Embryonic facial prominence (tissue), 1 donor: ENCODE data around the gene CELF5.
"Not testable (repeated sequence)": the region's sequence is repeated elsewhere in the genome, so short reads cannot be mapped to it uniquely, and the experiment has no call there.

Source experiments
- DNase-seq: peaks from one replicate; pipeline ENCODE4 v3.0.0-alpha.2; 2016; ENCODE audit errors: extremely low spot score

Gene CELF5

DNA sequence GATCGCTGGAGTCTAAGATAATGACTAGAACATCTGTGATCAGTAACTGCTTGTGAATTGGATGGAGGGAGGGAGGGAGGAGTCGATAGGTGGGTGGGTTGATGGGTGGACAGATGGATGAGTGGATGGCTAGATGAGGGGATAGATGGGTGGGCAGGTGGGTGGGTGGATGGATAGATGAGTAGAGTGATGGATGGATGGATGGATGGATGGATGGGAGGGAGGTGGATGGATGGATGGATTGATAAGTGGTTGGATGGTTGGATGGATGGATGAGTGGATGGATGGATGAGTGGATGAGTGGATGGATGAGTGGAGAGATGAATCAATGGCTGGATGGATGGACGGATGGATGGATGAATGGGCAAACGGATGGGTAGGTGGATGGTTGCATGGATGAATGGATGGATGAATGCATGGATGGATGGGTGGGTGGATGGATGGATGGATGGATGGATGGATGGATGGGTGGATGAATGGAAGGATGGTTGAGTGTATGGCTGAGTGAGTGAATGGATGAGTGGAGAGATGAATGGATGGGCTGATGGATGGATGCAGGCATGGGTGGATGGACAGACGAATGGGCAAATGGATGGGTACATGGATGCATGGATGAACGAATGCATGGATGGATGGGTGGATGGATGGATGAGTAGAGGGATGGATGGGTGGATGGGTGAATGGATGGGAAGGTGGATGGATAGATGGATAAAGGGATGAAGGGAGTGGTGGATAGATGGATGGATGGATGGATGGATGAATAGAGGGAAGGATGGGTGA, 97.9 kb downstream of the CELF5 start:
- DNase-seq = no peak

GRCh38 chr19:3323026-3323425, 98.6 kb downstream of the CELF5 start:
- DNase-seq = no peak

DNA sequence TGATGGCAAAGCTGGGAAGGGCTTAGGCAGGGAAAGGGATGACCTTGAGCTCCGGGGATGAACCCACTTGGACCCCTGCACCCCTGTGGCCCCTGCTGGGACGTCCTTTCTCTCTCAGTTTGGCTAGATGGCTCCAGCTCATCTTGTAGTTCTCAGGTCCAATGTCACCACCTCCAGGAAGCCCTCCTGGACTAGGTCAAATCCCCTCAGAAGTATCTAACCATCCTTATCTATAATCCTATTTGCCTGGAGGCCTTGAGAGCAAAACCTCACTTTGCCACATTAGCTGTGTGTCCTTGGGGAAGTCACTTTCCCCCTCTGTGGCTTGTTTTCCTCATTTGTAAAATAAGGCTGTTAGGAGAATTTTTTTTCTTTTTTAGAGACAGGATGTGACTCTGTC, 99.2 kb downstream of the CELF5 start:
- DNase-seq = no peak

DNA sequence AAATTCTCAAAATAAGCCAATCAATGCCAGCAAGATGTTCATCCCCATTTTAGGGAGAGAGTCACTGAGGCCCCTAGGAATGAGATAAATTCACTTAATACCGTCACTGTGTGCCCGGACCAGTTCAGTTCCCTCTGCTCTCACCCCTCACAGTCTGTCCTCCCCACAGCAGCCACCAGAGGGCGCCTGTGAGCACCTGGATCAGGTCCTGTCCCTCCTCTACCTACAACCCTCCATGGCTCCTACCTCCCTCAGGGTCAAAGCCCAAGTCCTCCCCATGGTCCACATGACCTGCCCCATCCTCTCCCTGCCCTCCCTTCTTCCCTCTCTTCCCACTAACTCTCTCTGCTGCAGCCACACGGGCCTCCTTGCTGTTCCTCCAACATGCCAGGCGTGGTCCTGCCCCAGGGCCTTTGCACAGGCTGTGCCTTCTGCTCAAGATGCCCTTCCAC, 100.0 kb downstream of the CELF5 start:
- DNase-seq = no peak

DNA sequence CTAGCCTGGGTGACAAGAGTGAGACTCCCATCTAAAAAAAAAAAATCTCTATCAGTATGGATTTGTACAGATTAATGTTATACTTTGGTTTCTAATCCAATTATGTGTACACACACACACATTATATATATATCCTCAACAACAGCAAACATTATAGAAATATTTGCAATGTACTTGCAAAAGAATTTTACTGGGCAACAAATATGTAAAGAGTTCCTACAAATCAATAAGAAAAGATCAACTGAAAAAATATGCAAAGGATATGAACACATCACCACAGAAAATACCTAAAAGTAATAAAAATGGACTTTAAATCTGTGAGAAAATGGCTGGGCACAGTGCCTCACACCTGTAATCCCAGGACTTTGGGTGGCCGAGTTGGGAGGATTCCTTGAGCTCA, 101.0 kb downstream of the CELF5 start:
- no peak for DNase-seq

- no peak for DNase-seq
Measured at GRCh38 chr19:3328743-3329142, 104.3 kb downstream of the CELF5 start.

- DNase-seq = no peak
Measured at GRCh38 chr19:3330047-3330446, 105.6 kb downstream of the CELF5 start.

GRCh38 chr19:3332232-3332631, 107.8 kb downstream of the CELF5 start:
- not testable (repeated sequence) for DNase-seq

DNA sequence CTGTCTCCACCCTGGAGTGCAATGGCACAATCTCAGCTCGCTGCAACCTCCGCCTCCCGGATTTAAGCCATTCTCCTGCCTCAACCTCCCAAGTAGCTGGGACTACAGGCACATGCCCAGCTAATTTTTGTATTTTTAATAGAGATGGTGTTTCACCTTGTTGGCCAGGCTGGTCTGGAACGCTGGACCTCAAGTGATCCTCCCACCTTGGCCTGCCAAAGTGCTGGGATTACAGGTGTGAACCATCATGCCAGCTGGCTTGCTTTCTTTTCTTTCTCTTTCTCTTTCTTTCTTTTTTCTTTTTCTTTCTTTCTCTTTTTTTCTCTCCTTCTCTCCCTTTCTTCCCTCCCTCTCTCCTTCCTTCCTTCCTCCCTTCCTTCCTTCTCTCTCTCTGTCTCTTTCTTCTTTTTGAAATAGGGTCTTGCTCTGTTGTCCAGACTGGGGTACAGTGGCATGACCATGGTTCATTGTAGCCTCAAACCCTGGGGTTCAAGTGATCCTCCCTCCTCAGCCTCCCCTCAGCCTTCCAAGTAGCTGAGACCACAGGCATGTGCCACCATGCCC, 108.6 kb downstream of the CELF5 start:
- DNase-seq = no peak

- DNase-seq = no peak
Measured at GRCh38 chr19:3333662-3334061, 109.2 kb downstream of the CELF5 start.

GRCh38 chr19:3334749-3335430, 110.4 kb downstream of the CELF5 start:
- DNase-seq = not testable (repeated sequence)

DNA sequence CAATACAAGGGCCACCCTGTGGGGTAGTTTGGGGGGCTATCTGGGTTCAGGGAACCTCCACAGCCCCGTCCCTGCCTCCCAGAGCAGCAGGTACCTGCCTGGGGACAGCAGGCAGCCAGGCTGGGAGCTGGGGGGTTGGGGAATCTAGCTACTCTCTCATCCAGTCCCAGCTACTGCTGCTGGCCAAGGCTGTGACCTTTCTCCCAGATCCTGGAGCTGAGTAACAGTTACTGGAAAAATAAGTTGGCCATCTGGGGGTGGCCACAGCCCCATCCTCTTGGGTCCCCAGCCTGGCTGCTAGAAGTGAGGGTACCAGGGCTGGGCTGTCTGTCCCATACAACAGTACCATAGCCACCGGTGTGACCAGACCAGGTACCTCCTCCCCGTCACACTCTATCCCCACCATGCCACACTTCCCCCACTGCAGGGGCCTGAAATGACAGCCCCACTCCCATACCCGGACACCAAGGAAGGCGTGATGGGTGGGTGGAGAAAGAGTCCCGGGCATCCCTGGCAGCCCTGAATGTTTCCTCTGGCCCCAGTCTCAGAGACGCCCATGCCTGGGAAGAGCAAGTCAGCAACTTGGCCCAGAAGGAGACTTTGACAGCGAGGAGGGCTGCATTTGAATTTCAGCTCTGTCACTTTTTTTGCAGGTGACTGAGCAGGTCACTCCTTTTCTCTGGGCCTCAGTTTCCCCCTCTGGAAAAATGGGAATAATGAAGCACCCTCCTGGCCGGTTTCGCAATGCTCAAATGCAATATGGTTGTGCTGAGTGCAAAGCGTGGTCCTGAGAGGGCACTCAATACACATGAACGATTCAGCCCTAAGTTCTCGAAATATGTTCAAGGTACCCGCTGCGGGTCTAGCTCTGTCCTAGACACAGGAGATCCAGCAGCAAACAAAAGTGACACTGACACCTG, 111.2 kb downstream of the CELF5 start:
- no peak for DNase-seq

GRCh38 chr19:3336351-3336679, 111.9 kb downstream of the CELF5 start:
- DNase-seq = no peak

DNA sequence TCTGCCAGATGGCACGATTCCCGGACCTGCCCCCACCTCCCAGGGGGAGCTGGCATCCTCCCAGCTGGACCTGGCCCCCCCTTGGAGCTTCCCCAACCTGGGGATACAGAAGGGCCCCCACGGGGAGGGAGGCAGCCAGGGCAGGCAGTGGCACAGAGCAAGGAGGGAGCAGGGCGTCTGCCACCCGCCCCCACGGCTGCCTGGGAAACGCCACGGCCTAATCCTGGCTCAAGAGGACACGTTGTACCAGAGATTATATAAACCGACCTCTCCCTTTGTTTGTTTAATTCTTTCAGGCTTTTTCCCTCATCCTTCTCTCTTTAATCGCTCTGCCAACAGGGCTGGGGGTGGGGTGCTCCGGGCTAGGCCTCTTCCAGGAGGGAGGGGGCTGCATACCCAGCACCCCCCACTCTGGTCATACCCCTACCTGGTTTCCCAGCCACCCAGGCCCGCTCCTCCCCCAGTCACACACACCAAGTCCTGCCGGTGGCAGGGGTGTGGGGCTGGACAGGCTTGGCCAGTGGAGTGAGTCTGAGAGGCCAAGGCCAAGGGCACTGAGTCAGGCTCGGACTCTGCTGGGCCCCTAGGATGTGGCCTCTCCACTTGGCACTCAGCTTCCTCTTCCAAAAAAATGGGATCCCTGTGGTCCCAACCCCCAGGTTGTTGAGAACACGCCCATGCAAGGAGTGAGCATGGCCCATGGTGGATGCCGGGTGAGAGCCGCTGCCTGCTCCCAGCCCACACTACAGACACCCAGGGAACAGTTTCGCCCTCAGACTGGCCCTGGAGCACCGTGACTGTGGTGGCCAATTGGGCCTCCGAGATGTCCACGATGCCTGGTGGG, 112.4 kb downstream of the CELF5 start:
- no peak for DNase-seq

DNA sequence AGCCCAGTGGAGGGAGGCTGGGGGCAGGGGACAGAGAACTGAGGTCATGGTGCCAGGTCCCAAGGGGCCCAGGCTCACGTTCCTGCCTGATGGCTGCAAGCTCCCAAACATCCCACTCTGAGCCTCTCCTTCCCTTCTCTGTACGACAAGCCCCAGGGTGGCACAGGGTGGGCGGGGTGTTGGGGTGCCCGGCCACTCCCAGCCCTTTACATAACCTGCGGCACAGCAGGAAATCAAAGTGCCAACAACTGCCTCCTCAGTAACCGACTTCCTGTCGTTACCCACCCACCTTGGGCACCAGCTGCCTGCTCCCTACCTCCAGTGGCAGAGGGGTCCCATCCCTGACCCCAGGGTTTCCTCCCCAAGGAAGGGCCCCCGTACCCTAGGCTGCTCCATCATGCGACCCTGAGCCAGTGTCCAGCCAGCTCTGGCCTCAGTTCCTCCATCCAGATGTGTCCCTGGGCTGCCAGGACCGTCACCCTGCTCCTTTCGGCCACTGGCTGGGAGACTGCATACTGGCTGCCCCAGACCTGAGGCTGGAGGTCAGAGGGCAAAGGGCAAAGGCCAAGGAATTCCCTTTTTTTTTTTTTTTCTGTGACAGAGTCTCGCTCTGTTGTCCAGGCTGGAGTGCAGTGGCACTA, 114.2 kb downstream of the CELF5 start:
- no peak for DNase-seq

DNA sequence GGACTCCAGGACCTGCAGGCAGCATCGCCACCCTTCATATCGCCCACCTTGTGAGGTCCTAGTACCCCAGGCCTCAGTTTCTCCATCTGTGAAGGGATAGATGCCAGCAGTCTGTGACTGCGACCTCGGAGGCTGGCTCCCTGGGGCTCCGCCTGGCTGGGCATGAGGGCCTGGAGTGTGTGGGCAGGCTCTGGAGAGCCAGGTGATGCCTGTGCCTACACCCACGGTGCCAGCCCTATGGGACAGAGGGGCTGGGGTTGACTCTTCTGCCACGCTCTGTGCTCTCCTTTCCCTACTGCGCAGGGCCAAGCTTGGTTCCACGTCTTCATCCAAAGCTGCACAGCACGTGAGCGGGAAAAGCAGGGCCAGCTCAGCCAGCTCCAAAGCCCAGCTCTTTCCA, 115.9 kb downstream of the CELF5 start:
- DNase-seq = no peak

DNA sequence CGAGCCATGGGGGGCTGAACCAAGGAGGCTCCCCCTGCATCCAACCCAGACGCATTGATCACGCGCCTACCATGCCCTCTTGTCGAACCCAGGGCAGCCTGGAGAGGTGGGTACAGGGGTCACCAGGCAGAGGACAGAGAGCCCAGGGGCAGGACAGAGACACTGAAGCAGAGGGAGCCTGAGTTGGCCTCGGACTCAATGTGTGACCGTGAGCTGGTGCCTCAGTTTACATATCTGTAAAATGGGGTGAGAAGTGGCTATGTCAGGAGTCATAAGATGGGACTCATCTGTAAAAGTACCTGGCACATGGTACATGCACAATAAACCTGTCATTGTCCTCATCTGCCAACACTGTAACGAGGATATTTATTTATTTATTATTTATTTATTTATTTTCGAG, 117.8 kb downstream of the CELF5 start:
- DNase-seq = no peak

- DNase-seq = not testable (repeated sequence)
Measured at GRCh38 chr19:3342962-3343361, 118.5 kb downstream of the CELF5 start.

GRCh38 chr19:3343619-3344502, 119.4 kb downstream of the CELF5 start:
- DNase-seq = no peak
